ENCODE measurements around the gene SLC23A2.

- no peak for TF ChIP-seq POLR2A (IDR thresholded peaks at IDR 0.05; ENCODE audit: low read depth, low read length)
- no peak for TF ChIP-seq POLR2AphosphoS5 (IDR thresholded peaks at IDR 0.05; ENCODE audit: low read depth, low read length)
- no peak for TF ChIP-seq TAF1 (IDR thresholded peaks at IDR 0.05; ENCODE audit: borderline replicate concordance, low read depth, low read length)
Observed at GRCh38 chr20:4858000-4858399, 143.3 kb downstream of the SLC23A2 start.

Data from GM12892 (cell line).